Measurements from ENCODE around the gene NBL1.

DNA sequence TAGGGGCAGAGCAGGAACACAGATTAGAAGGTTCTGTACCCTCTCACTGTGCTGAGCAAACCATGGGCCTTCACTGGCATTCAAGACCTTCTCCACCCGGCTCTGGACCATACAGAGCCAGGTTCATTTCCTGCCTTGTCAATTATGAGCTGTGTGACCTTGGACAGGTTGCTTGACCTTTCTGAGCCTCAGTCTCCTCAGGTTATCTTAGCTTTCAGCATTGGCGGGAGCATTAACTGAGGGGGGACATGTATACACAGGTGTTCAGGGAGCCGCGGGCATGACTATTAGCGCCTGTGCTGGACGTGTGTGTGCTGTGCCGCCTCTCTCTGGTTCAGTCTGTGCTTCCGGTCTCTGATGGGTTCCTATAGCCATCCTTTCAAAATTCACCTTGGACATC, 52.7 kb downstream of the NBL1 start:
- TF ChIP-seq, protein P1, sequence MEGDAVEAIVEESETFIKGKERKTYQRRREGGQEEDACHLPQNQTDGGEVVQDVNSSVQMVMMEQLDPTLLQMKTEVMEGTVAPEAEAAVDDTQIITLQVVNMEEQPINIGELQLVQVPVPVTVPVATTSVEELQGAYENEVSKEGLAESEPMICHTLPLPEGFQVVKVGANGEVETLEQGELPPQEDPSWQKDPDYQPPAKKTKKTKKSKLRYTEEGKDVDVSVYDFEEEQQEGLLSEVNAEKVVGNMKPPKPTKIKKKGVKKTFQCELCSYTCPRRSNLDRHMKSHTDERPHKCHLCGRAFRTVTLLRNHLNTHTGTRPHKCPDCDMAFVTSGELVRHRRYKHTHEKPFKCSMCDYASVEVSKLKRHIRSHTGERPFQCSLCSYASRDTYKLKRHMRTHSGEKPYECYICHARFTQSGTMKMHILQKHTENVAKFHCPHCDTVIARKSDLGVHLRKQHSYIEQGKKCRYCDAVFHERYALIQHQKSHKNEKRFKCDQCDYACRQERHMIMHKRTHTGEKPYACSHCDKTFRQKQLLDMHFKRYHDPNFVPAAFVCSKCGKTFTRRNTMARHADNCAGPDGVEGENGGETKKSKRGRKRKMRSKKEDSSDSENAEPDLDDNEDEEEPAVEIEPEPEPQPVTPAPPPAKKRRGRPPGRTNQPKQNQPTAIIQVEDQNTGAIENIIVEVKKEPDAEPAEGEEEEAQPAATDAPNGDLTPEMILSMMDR (conservative IDR thresholded peaks at IDR 0.05; ENCODE audit: low read depth, low read length): no peak
- TF ChIP-seq EZH2 (IDR thresholded peaks at IDR 0.05; ENCODE audit: low read length, unreplicated experiment): no peak
- TF ChIP-seq EZH2phosphoT487 (IDR thresholded peaks at IDR 0.05; ENCODE audit: borderline replicate concordance, low read length): no peak

Data from PC-3 (cell line).